Stomach (tissue), 9 donors: Measurements from ENCODE around the gene FKBP9. TPM values are rescaled to one million over a fixed set of nuclear protein-coding genes. Genes with fewer than 3 reads are reported as not detected.

Experiments
- DNase-seq, 2 donors: peaks; one replicate each; pipeline versions ENCODE4 v3.0.0 to v3.0.0-alpha.2; 2013 to 2019
- H3K27ac ChIP-seq, 5 donors: fragments of 200-600 bp in 4 of 5; sonication (generic) in 4 of 5; one replicate each; pipeline ENCODE4 v1.5.1; 2013 to 2019; ENCODE audit warnings: mild to moderate bottlenecking in 1 of 5, moderate library complexity in 1 of 5
- H3K27me3 ChIP-seq, 3 donors: fragments of 200-600 bp; sonication (generic); one replicate each; pipeline ENCODE4 v1.5.1; 2017 to 2019; ENCODE audit warnings: mixed run types in 1 of 3
- H3K36me3 ChIP-seq, 4 donors: fragments of 200-600 bp; sonication (generic); 1 replicate in 3 of 4; 2 replicates in 1 of 4; pipeline ENCODE4 v1.5.1; 2016 to 2019
- H3K4me1 ChIP-seq, 4 donors: fragments of 200-600 bp; sonication (generic); one replicate each; pipeline ENCODE4 v1.5.1; 2016 to 2019
- H3K4me3 ChIP-seq, 4 donors: fragments of 200-600 bp; sonication (generic) in 3 of 4; one replicate each; pipeline ENCODE4 v1.5.1; 2016 to 2019; ENCODE audit warnings: mild to moderate bottlenecking in 1 of 4
- H3K9me3 ChIP-seq, 4 donors: fragments of 200-600 bp; sonication (generic); one replicate each; pipeline ENCODE4 v1.5.1; 2016 to 2019
- CTCF ChIP-seq, 7 experiments: fragments of 450-650 bp in 4 of 7; fragments of 200-600 bp in 3 of 7; sonication (generic) in 3 of 7; IDR thresholded peaks; one replicate each; pipeline ENCODE4 v1.5.1; 2016 to 2019; ENCODE audit warnings: antibody characterized with exemption in 7 of 7, control low read depth in 2 of 7, mild to moderate bottlenecking in 1 of 7
- EP300 ChIP-seq: sonication (generic); formaldehyde crosslinking; IDR thresholded peaks from one replicate; pipeline ENCODE4 v1.6.1; 2017; ENCODE audit warnings: antibody characterized with exemption
- POLR2A ChIP-seq, 4 donors: fragments of 450-650 bp; IDR thresholded peaks; one replicate each; pipeline ENCODE4 v1.6.1; 2016; ENCODE audit warnings: antibody characterized with exemption in 4 of 4, control low read depth in 2 of 4, mild to moderate bottlenecking in 1 of 4, moderate library complexity in 1 of 4
- POLR2AphosphoS5 ChIP-seq, 3 donors: sonication (generic); formaldehyde crosslinking; IDR thresholded peaks; one replicate each; pipeline ENCODE4 v1.6.1; 2016; ENCODE audit warnings: antibody characterized with exemption in 3 of 3
- WGBS, 5 donors: extraction: QIAGEN DNeasy Blood & Tissue Kit in 3 of 5; methylation state at CpG; one replicate each; pipeline versions ENCODE4 v1.1.5 to v1.1.7; 2013 to 2018; 5-methylcytosine and 5-hydroxymethylcytosine counted together
- intact Hi-C: fragments of 100-400 bp; cut with DNase I; formaldehyde crosslinking; loops from one replicate; pipeline ENCODE4 v1.15.1; 2023; ENCODE audit warnings: low total_unique reads
- polyA plus RNA-seq, 3 donors: library from polyadenylated mRNA; stranded (reverse); fragments of 200-250 nt; gene quantifications; one replicate each; pipeline ENCODE4 v1.2.3, GENCODE V29; 2013
- total RNA-seq, 5 donors: library from RNA; depleted of rRNA; stranded (reverse); fragments of >200 nt; gene quantifications; one replicate each; pipeline versions ENCODE4 v1.1.0 to v1.2.3, GENCODE V29; 2014 to 2016
- donor health status: healthy with polysubstance abuse.
- donor health status: Bipolar disorder and iron deficiency.
- donor health status: healthy.

FKBP9 gene
- total and polyA plus RNA-seq, 8 donors = 11.3 to 869 (median 138) TPM

- H3K9me3 ChIP-seq = no peaks in the 10 kb centered on the region
- intact Hi-C loops = no loop called here
- no peak for DNase-seq
- H3K27ac ChIP-seq = no peak overlapping the region
- peaks cover 10 to 46% (median 37%) of the 10 kb centered on the region in 4 donors for H3K36me3 ChIP-seq
- no peak for TF ChIP-seq POLR2AphosphoS5 (IDR thresholded peaks at IDR 0.05)
- TF ChIP-seq CTCF (IDR thresholded peaks at IDR 0.05) = no peak
- TF ChIP-seq POLR2A (IDR thresholded peaks at IDR 0.05) = no peak
- H3K4me3 ChIP-seq = no peak overlapping the region
- 89 to 97% (median 92%) methylated on average over 2 of the region's 2 CpGs for WGBS, 5 donors
- H3K4me1 ChIP-seq = no peaks in the 10 kb centered on the region
- H3K27me3 ChIP-seq = no peaks in the 10 kb centered on the region
Measured at GRCh38 chr7:33009734-33010133, 52.5 kb downstream of the FKBP9 start.

GRCh38 chr7:33012364-33012763 lies 55.1 kb downstream of the FKBP9 start:
- no peak for DNase-seq
- no peaks in the 10 kb centered on the region for H3K4me1 ChIP-seq
- H3K4me3 ChIP-seq = no peak overlapping the region
- no peak overlapping the region for H3K27ac ChIP-seq
- peaks cover 24 to 56% (median 52%) of the 10 kb centered on the region in 4 donors for H3K36me3 ChIP-seq
- H3K9me3 ChIP-seq = no peaks in the 10 kb centered on the region
- no peaks in the 10 kb centered on the region for H3K27me3 ChIP-seq
- TF ChIP-seq CTCF (IDR thresholded peaks at IDR 0.05) = no peak
- intact Hi-C loops = no loop called here

GRCh38 chr7:33024189-33024757 lies 67.0 kb downstream of the FKBP9 start:
- no peak overlapping the region for H3K27ac ChIP-seq

GRCh38 chr7:33035776-33036175 lies 78.5 kb downstream of the FKBP9 start:
- no peak overlapping the region for H3K27ac ChIP-seq
- 83 to 95% (median 88%) methylated on average over 2 of the region's 2 CpGs for WGBS, 5 donors
- TF ChIP-seq CTCF (IDR thresholded peaks at IDR 0.05) (no peak), POLR2AphosphoS5 (IDR thresholded peaks at IDR 0.05) (no peak), EP300 (no peak), POLR2A (IDR thresholded peaks at IDR 0.05) (no peak)
- peaks cover 6 to 39% (median 22%) of the 10 kb centered on the region in 4 donors for H3K4me1 ChIP-seq
- no peaks in the 10 kb centered on the region for H3K27me3 ChIP-seq
- intact Hi-C loops = no loop called here
- no peak overlapping the region for H3K4me3 ChIP-seq
- no peak for DNase-seq
- H3K36me3 ChIP-seq = peaks cover 0 to 7% (median 4%) of the 10 kb centered on the region in 4 donors
- H3K9me3 ChIP-seq = no peaks in the 10 kb centered on the region

More at GRCh38 chr7:33024189-33024757, 67.0 kb downstream of the FKBP9 start:
- H3K36me3 ChIP-seq = peaks cover 18 to 84% (median 73%) of the 10 kb centered on the region in 4 donors
- H3K4me1 ChIP-seq = no peaks in the 10 kb centered on the region
- intact Hi-C loops = no loop called here
- H3K27me3 ChIP-seq = no peaks in the 10 kb centered on the region
- DNase-seq = no peak
- no peak overlapping the region for H3K4me3 ChIP-seq
- TF ChIP-seq EP300 (no peak), POLR2AphosphoS5 (IDR thresholded peaks at IDR 0.05) (no peak), POLR2A (IDR thresholded peaks at IDR 0.05) (no peak), CTCF (IDR thresholded peaks at IDR 0.05) (no peak)
- no peaks in the 10 kb centered on the region for H3K9me3 ChIP-seq
- WGBS, 5 donors = 49 to 71% (median 66%) methylated on average over 4 of the region's 4 CpGs
